A673 (cell line): ENCODE results near the gene CHIA. TPM values are rescaled to one million over a fixed set of nuclear protein-coding genes. Genes with fewer than 3 reads are reported as not detected.

Source experiments
- BruUV-seq: library from RNA; stranded (reverse); fragments of 400-500 nt; replicated peaks from 2 replicates; lab custom pipeline; 2021; lab: Mats Ljungman, UMichigan
- CTCF ChIA-PET: fragments of 300-600 bp; sonication (Branson Sonifier 250); formaldehyde crosslinking; loops from one replicate; lab custom pipeline; 2022; ENCODE audit warnings: antibody characterized with exemption; lab: Charles Lee
- POLR2A ChIA-PET: fragments of 300-600 bp; sonication (Branson Sonifier 250); formaldehyde crosslinking; loops from one replicate; lab custom pipeline; 2022; ENCODE audit warnings: antibody characterized with exemption; ENCODE audit not compliant: low non-redundant PET; lab: Charles Lee
- DNase-seq: peaks from one replicate; pipeline ENCODE4 v3.0.0-alpha.2; 2015; ENCODE audit warnings: low spot score
- H3K27ac ChIP-seq: fragments of 200-600 bp; sonication (generic); 2 replicates; pipeline ENCODE4 v1.5.1; 2016; ENCODE audit warnings: mixed run types, low read depth, mild to moderate bottlenecking, mixed read lengths, antibody characterized with exemption, low read length; ENCODE audit not compliant: poor library complexity, severe bottlenecking
- H3K27me3 ChIP-seq: fragments of 200-600 bp; sonication (generic); replicated peaks from 2 replicates; pipeline ENCODE4 v1.6.1; 2017; ENCODE audit warnings: mixed run types, low read depth, mild to moderate bottlenecking, mixed read lengths, antibody characterized with exemption, low read length; ENCODE audit not compliant: insufficient read depth, poor library complexity
- H3K36me3 ChIP-seq: fragments of 200-600 bp; sonication (generic); 2 replicates; pipeline ENCODE4 v1.6.1; 2016; ENCODE audit warnings: mixed run types, mild to moderate bottlenecking, mixed read lengths, antibody characterized with exemption, low read length; ENCODE audit not compliant: insufficient read depth, poor library complexity, severe bottlenecking
- H3K4me1 ChIP-seq: fragments of 200-600 bp; sonication (generic); 2 replicates; pipeline ENCODE4 v1.6.1; 2017; ENCODE audit warnings: mixed run types, mild to moderate bottlenecking, mixed read lengths, antibody characterized with exemption, low read length; ENCODE audit not compliant: insufficient read depth, poor library complexity, severe bottlenecking
- H3K4me3 ChIP-seq: fragments of 200-600 bp; sonication (generic); 2 replicates; pipeline ENCODE4 v1.5.1; 2016; ENCODE audit warnings: low read depth, mixed run types, mild to moderate bottlenecking, mixed read lengths, low read length; ENCODE audit not compliant: poor library complexity, severe bottlenecking
- H3K9me3 ChIP-seq: fragments of 200-600 bp; sonication (generic); 2 replicates; pipeline ENCODE4 v1.6.1; 2016; ENCODE audit warnings: mixed run types, low read depth, mild to moderate bottlenecking, mixed read lengths, antibody characterized with exemption, low read length; ENCODE audit not compliant: poor library complexity, severe bottlenecking
- EZH2 ChIP-seq: fragments of 200-600 bp; sonication (generic); IDR thresholded peaks from 2 replicates; pipeline ENCODE4 v1.6.1; 2017; ENCODE audit warnings: borderline replicate concordance, low read depth, mild to moderate bottlenecking, mixed read lengths, antibody characterized with exemption, low read length; ENCODE audit not compliant: poor library complexity, severe bottlenecking
- intact Hi-C: fragments of 100-400 bp; cut with micrococcal nuclease; formaldehyde crosslinking; loops from one replicate; pipeline ENCODE4 v1.10.0; 2022; ENCODE audit not compliant: unreplicated experiment
- total RNA-seq: library from RNA; stranded (reverse); gene quantifications from 2 replicates; pipeline ENCODE4 v1.2.3, GENCODE V29; 2021
- TF ChIP-seq, protein P1 (sequence below): fragments of 300-800, 200-600 bp; sonication (generic); conservative IDR thresholded peaks from 2 replicates; pipeline ENCODE4 v1.5.1; 2017; ENCODE audit warnings: low read depth, mild to moderate bottlenecking, antibody characterized with exemption, low read length, moderate library complexity, mixed read lengths

Gene CHIA
- total RNA-seq, 1 experiment from 2014 or later = not detected

DNA sequence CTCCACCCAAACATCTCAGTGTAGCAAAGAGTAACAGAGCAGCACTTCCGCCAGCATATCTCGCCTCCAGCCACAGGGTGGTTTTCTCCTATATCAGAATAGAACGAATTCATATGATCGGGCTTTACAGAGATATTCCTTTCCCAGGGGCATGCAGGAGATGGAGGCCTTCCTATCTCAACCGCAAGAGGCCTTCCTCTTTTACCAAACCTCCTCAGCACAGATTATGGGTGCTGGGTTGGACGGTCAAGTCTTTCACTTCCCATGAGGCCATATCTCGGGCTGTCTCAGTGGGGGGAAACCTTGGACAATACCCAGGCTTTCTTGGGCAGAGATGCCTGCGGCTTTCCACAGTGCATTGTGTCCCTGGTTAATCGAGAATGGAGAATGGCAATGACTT is 71.1 kb downstream of the CHIA start:
- CTCF ChIA-PET = no interaction called here
- H3K4me3 ChIP-seq = no peak overlapping the region
- H3K9me3 ChIP-seq = no peaks in the 10 kb centered on the region
- no peaks in the 10 kb centered on the region for H3K36me3 ChIP-seq
- no peaks in the 10 kb centered on the region for H3K4me1 ChIP-seq
- no peak for TF ChIP-seq EZH2
- TF ChIP-seq, protein P1, sequence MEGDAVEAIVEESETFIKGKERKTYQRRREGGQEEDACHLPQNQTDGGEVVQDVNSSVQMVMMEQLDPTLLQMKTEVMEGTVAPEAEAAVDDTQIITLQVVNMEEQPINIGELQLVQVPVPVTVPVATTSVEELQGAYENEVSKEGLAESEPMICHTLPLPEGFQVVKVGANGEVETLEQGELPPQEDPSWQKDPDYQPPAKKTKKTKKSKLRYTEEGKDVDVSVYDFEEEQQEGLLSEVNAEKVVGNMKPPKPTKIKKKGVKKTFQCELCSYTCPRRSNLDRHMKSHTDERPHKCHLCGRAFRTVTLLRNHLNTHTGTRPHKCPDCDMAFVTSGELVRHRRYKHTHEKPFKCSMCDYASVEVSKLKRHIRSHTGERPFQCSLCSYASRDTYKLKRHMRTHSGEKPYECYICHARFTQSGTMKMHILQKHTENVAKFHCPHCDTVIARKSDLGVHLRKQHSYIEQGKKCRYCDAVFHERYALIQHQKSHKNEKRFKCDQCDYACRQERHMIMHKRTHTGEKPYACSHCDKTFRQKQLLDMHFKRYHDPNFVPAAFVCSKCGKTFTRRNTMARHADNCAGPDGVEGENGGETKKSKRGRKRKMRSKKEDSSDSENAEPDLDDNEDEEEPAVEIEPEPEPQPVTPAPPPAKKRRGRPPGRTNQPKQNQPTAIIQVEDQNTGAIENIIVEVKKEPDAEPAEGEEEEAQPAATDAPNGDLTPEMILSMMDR = no peak
- no peak for DNase-seq
- peaks cover 11% of the 10 kb centered on the region for H3K27me3 ChIP-seq
- intact Hi-C loops = no loop called here
- BruUV-seq = no TSS peak
- POLR2A ChIA-PET = no interaction called here
- no peak overlapping the region for H3K27ac ChIP-seq

DNA sequence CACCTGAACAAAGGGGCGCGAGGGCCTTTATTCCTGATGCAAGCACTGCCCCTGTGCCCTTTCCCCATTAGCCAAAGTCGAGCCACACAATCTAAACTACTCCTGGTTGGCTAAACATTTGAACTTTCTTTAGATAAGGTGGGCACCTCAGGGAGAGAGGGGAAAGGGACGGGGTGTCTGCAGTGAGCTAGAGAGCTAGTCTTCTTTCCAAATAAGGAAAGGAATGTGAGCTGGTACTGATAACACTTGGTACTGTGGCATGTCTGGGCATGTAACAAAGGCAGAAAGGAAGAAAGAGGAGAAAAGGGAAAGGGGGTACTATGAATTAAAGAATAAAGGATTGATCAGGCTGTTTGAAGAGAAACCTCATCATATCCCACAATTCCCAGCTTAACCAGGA is 74.0 kb downstream of the CHIA start:
- Histone ChIP-seq H3K36me3 (no peaks in the 10 kb centered on the region), H3K4me1 (no peaks in the 10 kb centered on the region), H3K27ac (no peak overlapping the region), H3K9me3 (no peaks in the 10 kb centered on the region), H3K27me3 (peaks cover 28% of the 10 kb centered on the region), H3K4me3 (no peak overlapping the region)
- BruUV-seq = no TSS peak
- intact Hi-C loops = no loop called here
- DNase-seq = no peak
- POLR2A ChIA-PET = no interaction called here
- CTCF ChIA-PET = no interaction called here
- TF ChIP-seq, protein P1 = no peak
- TF ChIP-seq EZH2 = no peak

DNA sequence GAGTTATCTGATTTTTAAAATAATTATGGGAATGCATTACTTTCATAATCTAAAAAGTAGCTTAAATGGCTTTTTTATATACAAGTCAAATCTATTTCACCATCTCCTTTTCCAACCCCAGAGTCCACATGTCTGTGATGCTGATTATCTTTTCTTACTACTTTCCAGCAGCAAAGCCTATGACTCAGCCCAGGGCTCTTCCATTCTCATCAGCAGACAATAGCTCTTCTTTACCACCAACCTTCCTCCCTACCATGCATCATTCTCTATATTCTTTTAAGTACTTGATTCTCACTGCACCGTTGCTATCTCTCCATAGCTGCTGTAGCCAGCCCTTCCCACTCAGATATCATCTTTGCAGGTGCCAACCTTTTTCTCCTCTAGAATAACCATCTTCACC is 75.6 kb downstream of the CHIA start:
- peaks cover 28% of the 10 kb centered on the region for H3K27me3 ChIP-seq
- H3K4me3 ChIP-seq = no peak overlapping the region
- BruUV-seq = no TSS peak
- H3K4me1 ChIP-seq = no peaks in the 10 kb centered on the region
- DNase-seq = no peak
- ChIA-PET POLR2A (no interaction called here), CTCF (no interaction called here)
- H3K27ac ChIP-seq = no peak overlapping the region
- H3K36me3 ChIP-seq = no peaks in the 10 kb centered on the region
- TF ChIP-seq, protein P1 = no peak
- no peak for TF ChIP-seq EZH2
- H3K9me3 ChIP-seq = no peaks in the 10 kb centered on the region
- intact Hi-C loops = no loop called here
